GM12891 (cell line): ENCODE results near the gene GUCY2C.

Experiments used
- DNase-seq: peaks from one replicate; pipeline ENCODE4 v3.0.0; 2011; ENCODE audit warnings: low spot score; ENCODE audit not compliant: insufficient read length
- FAIRE-seq: peaks from 2 replicates; lab custom pipeline; 2011; peaks lifted over from hg19 to GRCh38; lab: Jason Lieb, UNC
- PAX5 ChIP-seq: IDR thresholded peaks from 2 replicates; pipeline ENCODE4 v1.6.1; 2011; ENCODE audit warnings: low read length, moderate library complexity, mild to moderate bottlenecking; ENCODE audit not compliant: insufficient read depth, severe bottlenecking
- POLR2A ChIP-seq: IDR thresholded peaks from 2 replicates; pipeline ENCODE4 v1.6.1; 2011; ENCODE audit warnings: low read depth, low read length, control low read depth
- POLR2AphosphoS5 ChIP-seq: IDR thresholded peaks from 2 replicates; pipeline ENCODE4 v1.6.1; 2011; ENCODE audit warnings: low read depth, low read length, control low read depth
- POU2F2 ChIP-seq: IDR thresholded peaks from 2 replicates; pipeline ENCODE4 v1.6.1; 2011; ENCODE audit warnings: low read depth, mild to moderate bottlenecking, control low read depth, low read length, moderate library complexity
- SPI1 ChIP-seq: IDR thresholded peaks from 2 replicates; pipeline ENCODE4 v1.6.1; 2011; ENCODE audit warnings: low read depth, low read length, control low read depth
- TAF1 ChIP-seq: IDR thresholded peaks from 2 replicates; pipeline ENCODE4 v1.6.1; 2011; ENCODE audit warnings: low read depth, low read length, control low read depth

The GUCY2C gene

DNA sequence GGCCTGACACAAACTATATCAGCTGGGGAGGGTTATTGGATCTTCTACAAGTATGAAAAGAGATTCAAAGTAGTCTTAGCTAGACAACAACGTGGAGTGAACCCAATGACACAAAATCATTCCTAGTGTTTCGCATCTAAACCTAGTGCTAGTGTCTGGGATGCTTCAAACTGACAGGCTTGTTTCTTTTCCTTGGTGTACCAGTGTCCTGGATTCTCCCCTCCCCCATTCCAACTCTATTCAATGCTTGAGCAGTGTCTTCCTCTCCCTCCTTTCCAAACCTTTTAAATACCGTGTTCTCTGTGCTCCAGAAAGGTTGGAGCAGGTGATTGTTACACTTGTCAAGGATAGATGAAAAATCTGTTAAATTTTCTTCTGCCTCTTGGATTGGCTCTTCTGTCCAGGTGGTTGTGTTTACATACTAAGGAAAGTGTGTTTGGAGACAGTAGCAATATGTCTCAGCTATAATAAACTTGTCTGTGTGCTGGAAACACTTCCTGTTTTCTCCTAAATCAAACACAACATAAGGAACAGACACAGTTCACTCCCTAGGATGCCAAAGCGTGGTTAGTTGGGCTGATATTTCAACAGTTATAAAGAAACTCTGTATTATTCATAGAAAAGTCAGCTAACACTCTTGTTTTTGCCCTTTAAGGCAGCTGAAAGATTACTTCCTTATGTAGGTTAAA is 14.4 kb upstream of the GUCY2C start:
- no peak for FAIRE-seq
- TF ChIP-seq SPI1 (peak; percentile 40; the same call in 1 of the 2 replicates), POLR2A (no peak)
- no peak for DNase-seq

GRCh38 chr12:14701809-14702568 is 5.6 kb upstream of the GUCY2C start:
- TF ChIP-seq POLR2A (no peak), POU2F2 (no peak), POLR2AphosphoS5 (no peak), PAX5 (no peak), TAF1 (no peak), SPI1 (no peak)
- no peak for FAIRE-seq
- no peak for DNase-seq

- no peak for FAIRE-seq
Measured at GRCh38 chr12:14700935-14701334, 4.5 kb upstream of the GUCY2C start.

DNA sequence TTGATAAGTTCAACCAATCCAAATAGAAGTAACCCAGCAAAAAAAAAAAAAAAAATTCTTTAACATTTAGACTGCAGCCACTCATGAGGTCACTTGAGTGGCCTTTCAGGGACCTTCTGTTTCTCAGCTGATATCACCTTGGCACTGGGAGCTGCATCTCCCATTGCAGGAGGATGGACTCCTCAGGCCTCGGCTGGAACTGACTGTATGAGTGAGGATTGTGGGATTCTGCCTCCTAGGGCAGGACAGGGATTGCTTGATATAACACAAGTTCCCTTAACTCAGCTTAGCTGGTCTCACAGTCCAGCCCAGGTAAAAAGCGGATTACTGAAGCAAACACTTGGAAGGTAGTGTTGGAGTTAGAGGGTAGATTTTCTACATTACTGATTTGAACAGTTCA is 3.5 kb upstream of the GUCY2C start:
- DNase-seq (no peak), FAIRE-seq (no peak)

More at GRCh38 chr12:14700935-14701334, 4.5 kb upstream of the GUCY2C start:
- no peak for DNase-seq
- no peak for TF ChIP-seq PAX5
- no peak for TF ChIP-seq POLR2A
- no peak for TF ChIP-seq POLR2AphosphoS5
- no peak for TF ChIP-seq POU2F2

GRCh38 chr12:14698555-14698954 is 2.2 kb upstream of the GUCY2C start:
- no peak for FAIRE-seq
- TF ChIP-seq POLR2AphosphoS5 (no peak), TAF1 (no peak), SPI1 (no peak), POU2F2 (no peak), PAX5 (no peak), POLR2A (no peak)

More for the DNA sequence above, 3.5 kb upstream of the GUCY2C start:
- no peak for TF ChIP-seq TAF1
- TF ChIP-seq POLR2AphosphoS5: no peak
- no peak for TF ChIP-seq POU2F2
- no peak for TF ChIP-seq POLR2A
- TF ChIP-seq SPI1: no peak
- no peak for TF ChIP-seq PAX5

DNA sequence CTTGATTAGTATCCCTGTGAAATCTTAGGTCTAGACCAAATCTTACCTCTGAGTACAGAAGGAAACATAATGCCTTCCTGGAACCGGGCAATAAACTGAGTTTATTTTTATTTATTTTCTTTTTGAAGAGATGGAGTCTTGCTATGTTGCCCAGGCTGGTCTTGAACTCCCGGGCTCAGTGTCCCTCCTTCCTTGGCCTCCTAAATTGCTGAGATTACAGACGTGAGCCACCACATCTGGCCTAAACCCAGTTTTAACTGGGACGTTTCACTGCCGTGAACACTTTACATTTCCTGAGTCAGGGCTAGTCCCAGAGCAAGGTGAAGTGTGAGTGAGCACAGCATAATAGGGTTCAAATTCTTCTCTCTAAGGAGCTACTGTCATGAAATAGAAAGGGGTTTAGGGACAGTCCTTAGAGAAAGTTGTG is 671 bp downstream of the GUCY2C start:
- no peak for TF ChIP-seq PAX5
- TF ChIP-seq POLR2A: no peak
- TF ChIP-seq POU2F2: no peak
- TF ChIP-seq TAF1: no peak
- DNase-seq: no peak
- FAIRE-seq: no peak

More at GRCh38 chr12:14698555-14698954, 2.2 kb upstream of the GUCY2C start:
- DNase-seq: no peak

GRCh38 chr12:14694970-14695369 is 1.4 kb downstream of the GUCY2C start:
- FAIRE-seq (no peak), DNase-seq (no peak)
- no peak for TF ChIP-seq SPI1
- no peak for TF ChIP-seq POLR2A
- no peak for TF ChIP-seq POLR2AphosphoS5
- TF ChIP-seq PAX5: no peak
- TF ChIP-seq TAF1: no peak
- no peak for TF ChIP-seq POU2F2

GRCh38 chr12:14694145-14694714 is 2.2 kb downstream of the GUCY2C start:
- peak; percentile 38 for FAIRE-seq
- no peak for DNase-seq
- TF ChIP-seq POLR2A: no peak
- no peak for TF ChIP-seq PAX5
- no peak for TF ChIP-seq SPI1
- no peak for TF ChIP-seq POLR2AphosphoS5
- no peak for TF ChIP-seq POU2F2
- no peak for TF ChIP-seq TAF1

DNA sequence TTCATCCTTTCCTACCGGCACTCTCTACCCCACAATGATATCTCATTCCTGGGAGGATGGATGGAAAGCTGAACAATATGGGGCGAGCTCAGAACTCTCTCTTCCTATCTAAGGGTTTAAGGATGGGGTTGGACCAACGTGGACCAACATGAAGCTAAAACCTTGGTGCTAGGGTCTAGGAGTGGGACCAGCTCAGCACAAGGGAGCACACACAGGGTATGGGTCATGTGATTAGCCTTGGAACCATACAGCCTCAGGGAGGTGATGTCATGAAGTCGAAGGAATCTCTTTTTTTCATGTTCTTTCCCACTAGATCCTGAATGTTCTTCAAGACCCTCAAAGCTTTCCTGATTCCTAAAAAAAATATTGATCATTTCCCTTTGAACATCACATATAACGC is 3.3 kb downstream of the GUCY2C start:
- DNase-seq (no peak), FAIRE-seq (no peak)
- TF ChIP-seq POLR2A (no peak), TAF1 (no peak), POU2F2 (no peak), POLR2AphosphoS5 (no peak), SPI1 (no peak), PAX5 (no peak)
